HS-5 (cell line): ENCODE data around the gene SCUBE3.

ENCODE experiments used
- DNase-seq: peaks from one replicate; pipeline ENCODE4 v3.0.0-alpha.2; 2012; ENCODE audit warnings: low read depth

Gene SCUBE3

DNA sequence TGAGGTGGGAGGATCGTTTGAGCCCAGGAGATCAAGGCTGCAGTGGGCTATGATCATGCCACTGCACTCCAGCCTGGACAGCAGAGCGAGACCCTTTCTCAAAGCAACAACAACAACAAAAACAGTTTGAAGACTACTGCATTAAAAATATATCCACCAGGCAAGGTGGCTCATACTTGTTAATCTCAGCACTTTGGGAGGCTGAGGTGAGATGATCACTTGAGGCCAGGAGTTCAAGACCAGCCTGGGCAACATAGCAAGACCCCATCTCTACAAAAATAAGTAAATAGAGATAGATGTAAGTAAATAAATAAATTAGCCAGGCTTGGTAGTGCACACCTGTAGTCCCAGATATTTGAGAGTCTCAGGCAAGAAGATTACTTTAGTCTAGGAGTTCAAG lies 58.2 kb downstream of the SCUBE3 start:
- no peak for DNase-seq

- DNase-seq, result no peak
Observed at GRCh38 chr6:35273822-35274559, 60.2 kb downstream of the SCUBE3 start.

DNA sequence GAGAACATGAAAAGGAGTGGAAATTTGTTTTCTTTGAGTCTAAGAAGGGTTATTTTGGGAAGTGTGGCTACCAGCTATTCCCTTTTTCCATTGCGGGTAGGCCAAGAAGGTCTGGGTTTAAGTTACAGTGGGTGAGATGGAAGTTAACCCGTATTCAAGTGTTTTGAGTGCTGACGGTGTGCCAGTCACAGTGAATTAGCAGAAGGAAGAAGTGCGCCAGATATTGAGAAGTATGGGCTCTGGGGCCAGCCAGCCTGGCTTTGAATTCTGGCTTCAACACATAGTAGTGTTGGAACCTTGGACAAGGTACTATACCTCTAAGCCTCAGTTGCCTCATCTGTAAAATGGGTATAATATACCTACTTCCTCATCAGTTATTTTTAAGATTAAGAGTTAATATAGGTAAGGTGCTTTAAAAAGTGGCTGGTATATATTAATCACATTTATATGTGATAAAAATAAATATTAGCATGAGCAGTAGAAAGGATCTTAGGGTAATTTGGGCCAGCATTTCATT lies 62.0 kb downstream of the SCUBE3 start:
- no peak for DNase-seq

- no peak for DNase-seq
Observed at GRCh38 chr6:35278708-35279107, 65.0 kb downstream of the SCUBE3 start.

- DNase-seq, result no peak
Observed at GRCh38 chr6:35280903-35281302, 67.1 kb downstream of the SCUBE3 start.

GRCh38 chr6:35282472-35282871 lies 68.7 kb downstream of the SCUBE3 start:
- DNase-seq, result no peak

- no peak for DNase-seq
Observed at GRCh38 chr6:35283361-35283760, 69.6 kb downstream of the SCUBE3 start.

GRCh38 chr6:35287671-35288396 lies 74.1 kb downstream of the SCUBE3 start:
- no peak for DNase-seq

- DNase-seq, result no peak
Observed at GRCh38 chr6:35288834-35289233, 75.1 kb downstream of the SCUBE3 start.

- no peak for DNase-seq
Observed at GRCh38 chr6:35291491-35291890, 77.7 kb downstream of the SCUBE3 start.

DNA sequence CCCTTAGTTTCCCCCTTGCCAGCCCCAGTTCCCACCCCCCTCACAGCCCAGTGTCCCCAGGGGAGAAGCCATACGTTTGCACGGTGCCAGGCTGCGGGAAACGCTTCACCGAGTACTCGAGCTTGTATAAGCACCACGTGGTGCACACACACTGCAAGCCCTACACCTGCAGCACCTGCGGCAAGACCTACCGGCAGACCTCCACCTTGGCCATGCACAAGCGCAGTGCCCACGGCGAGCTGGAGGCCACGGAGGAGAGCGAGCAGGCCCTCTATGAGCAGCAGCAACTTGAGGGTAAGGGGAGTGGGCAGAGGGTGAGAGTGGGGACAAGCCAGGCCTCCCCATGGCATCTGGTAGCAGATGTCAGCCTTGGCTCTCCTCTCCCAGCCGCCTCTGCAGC lies 78.7 kb downstream of the SCUBE3 start:
- no peak for DNase-seq

- DNase-seq, result no peak
Observed at GRCh38 chr6:35293681-35294080, 79.9 kb downstream of the SCUBE3 start.

GRCh38 chr6:35294308-35294945 lies 80.7 kb downstream of the SCUBE3 start:
- no peak for DNase-seq

GRCh38 chr6:35295036-35295435 lies 81.3 kb downstream of the SCUBE3 start:
- DNase-seq, result no peak

DNA sequence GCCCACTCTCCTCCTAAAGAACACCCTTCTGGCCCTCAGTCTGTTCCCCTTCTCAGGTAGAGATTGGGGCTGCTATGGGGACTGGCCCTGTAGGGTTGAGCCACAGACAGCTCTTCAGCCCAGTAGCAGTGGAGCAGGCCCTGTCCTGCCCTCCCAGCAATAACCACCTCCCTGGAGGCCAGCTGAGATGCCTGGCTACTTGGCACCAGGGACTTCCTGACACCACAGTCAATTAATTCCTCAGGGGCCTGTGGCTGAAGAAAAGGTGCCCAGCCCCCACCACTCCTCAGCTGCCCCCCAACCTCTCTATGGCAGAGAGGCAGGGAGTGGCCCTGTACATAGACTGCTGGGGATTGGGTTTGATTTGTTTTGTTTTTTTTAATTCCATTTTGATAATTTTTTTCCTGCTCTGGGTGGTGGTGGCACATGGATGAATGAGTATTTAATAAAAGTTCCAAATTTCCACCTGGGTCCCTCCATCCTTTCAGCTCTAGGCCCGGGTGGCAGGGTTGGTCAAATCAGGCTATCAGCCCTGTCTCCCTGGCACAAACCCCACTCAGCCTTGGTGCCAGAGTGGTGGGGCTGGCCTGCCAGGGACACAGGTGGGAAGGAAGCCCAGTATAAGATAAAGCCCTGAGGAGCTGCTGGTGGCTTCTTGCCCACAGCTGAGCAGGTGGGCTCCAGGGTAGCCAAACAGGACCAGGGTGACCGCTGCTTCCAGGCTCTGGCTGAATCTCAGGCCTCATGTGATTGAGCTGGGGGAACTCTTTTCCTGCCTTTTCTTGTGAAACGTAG lies 82.0 kb downstream of the SCUBE3 start:
- no peak for DNase-seq

DNA sequence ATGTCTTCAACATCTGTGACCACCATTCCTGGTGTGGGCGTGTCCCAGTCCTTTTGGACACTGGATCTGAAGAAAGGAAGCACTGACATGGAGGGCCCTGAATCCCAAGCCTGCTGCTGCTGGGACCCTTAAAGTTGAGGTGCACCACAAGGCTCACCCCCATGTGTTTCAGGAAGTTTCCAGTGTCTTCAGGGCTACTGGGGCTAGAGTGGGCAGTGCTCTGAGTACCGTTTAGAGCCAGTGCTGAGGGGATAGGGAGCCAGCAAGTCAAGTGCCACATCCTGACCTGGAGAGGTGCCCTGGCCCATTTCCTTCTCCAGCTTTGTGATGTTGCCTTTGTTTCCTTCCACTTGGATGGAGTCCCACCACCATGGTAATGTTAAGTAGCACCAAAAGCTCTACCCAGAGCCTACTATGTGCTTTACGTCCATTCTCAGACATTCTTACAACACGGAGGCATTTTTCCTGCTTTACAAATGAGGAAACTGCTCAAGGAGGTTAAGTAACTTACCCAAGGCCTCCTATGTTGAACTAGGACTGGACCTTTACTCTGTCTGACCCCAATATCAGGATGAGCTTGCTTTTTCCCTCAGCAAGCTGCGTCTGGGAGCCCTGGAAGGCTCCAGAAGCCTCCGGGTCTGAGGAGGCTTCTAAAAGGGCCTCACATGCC lies 83.3 kb downstream of the SCUBE3 start:
- DNase-seq, result no peak

DNA sequence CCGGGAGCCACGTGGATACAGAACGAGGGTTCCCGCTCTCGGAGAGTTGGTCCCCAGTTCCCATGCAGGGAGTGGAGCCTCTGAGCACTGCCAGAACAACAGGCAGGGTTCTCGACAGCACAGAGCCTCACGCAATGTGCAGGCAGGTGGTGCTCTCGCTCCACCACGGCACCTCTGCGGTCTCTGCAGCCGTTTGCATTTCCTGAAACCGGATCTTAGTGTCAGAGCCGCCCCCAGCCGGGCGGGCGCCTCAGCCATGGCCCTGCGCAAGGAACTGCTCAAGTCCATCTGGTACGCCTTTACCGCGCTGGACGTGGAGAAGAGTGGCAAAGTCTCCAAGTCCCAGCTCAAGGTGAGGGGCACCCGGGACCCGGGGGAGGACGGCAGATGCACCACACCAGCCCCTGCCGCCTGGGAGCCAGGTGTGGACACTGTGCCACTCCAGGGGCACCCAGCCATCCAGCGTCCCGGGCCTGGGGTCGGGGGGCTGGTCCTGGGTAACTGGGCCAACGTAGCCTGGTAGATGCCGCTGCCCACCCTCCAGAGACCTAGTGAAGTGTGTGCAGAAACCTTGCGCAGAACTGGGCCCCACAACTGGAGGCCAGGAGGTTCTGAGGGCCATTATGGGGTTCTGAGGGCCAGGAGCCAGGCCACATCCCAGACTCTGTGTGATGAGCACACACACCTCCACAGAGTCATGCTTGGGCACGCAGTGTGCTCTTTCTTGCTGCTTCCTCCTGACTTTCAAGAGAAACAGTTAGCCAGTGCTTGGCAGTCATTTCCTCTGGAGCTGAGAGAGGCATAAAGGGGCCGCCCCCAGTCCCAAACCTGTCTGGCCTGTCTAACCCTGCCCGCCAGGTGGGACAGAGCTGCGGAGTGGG lies 84.1 kb downstream of the SCUBE3 start, which contains the start of gene DEF6:
Gene DEF6 (plus strand): TSS at position 218 of the 881 bp plus-strand sequence. CDS start 39 bp downstream, at position 257.
- no peak for DNase-seq

- no peak for DNase-seq
Observed at GRCh38 chr6:35298625-35299140, 84.9 kb downstream of the SCUBE3 start.

- no peak for DNase-seq
Observed at GRCh38 chr6:35299674-35300073, 85.9 kb downstream of the SCUBE3 start.

GRCh38 chr6:35300848-35301247 lies 87.1 kb downstream of the SCUBE3 start:
- no peak for DNase-seq
